Measurements from ENCODE around the gene ANXA4.

The ANXA4 gene

DNA sequence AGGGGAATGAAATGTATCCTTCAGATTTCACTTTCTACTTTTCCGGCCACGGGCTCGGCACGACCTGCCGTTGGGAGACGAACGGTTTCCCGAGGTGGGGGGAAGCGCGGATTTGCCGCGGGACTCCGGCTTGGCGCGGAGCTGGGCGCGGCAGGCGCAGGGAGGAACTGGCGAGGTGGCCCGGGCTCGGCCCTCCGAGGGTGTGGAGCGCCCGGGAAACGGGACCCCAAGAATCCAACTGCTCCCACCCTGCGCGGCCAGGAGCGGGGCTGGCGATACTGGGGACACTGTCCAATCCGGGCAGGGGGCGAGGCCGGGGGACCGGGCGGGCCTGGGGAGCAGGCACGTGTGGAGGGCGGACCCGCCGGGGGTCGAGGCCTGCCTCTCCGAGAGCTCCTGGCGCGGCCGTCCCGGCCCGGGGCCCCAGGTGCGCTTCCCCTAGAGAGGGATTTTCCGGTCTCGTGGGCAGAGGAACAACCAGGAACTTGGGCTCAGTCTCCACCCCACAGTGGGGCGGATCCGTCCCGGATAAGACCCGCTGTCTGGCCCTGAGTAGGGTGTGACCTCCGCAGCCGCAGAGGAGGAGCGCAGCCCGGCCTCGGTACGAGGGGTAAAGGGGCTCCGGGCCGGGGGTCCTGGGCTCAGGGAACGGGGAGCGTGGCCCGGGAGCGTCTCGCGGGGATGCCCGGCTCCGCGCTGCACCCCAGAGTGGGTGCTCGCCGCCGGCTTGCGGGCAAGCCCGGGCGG is at the start of gene ANXA4:
TSS of gene ANXA4 (plus strand) at position 560 of the 747 bp plus-strand sequence. CDS start 39,432 bp downstream, outside the sequence.
- DNase-seq = peak; percentile 22

DNA sequence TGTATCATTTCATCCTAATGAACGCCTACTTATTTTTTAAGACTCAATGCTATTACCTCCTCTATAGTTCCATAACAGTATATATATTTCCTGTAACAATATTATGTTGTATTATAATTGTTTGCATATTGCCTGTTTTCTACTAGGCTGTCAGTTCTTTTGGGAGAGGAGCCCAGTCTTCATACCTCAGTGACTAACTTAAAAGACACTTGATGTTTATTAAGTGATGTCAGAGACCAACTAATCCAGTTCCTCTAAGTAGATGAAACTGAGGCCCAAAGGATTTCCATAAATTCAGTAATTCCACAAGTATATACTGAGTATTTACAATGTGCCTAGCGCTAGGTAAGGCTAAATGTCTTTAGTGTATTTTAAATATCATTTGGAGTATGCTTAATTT is 49.5 kb upstream of the ANXA4 start:
- no peak for DNase-seq

DNA sequence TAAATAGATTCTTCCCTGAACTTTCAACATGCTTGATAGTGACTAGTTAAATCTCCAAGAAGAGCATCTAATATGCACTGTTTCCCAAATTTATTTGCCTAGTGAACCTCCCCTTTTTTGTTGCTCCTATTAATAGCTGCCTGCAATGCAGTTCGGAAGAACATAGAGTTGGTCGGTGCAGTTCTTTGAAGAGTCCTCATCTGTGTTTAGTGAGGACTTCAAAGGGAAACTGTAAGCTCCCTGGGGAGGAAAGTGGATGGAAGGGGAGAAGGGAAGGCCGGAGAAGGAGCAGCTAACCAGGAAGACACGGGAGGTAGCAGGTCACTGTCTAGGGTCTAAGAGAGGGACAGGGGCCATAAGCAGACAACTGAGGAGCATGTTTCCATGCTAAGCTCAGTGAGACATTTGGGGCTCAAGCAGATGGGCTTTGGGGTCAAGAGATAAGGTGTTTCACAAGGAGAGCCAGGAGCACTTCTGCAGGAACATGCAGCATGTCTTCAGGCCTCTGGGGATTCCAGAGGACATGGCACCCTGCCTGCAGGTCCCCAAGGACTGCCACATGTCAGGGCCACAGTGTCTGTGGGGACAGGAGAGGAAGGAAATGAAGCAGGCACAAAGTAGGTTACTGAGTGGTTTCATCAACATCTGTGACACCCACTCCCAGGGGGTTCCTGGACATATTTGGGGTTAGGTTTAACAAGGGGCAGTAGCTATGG is 48.7 kb upstream of the ANXA4 start:
- no peak for DNase-seq

- no peak for DNase-seq
Observed at GRCh38 chr2:69693775-69694450, 48.0 kb upstream of the ANXA4 start.

DNA sequence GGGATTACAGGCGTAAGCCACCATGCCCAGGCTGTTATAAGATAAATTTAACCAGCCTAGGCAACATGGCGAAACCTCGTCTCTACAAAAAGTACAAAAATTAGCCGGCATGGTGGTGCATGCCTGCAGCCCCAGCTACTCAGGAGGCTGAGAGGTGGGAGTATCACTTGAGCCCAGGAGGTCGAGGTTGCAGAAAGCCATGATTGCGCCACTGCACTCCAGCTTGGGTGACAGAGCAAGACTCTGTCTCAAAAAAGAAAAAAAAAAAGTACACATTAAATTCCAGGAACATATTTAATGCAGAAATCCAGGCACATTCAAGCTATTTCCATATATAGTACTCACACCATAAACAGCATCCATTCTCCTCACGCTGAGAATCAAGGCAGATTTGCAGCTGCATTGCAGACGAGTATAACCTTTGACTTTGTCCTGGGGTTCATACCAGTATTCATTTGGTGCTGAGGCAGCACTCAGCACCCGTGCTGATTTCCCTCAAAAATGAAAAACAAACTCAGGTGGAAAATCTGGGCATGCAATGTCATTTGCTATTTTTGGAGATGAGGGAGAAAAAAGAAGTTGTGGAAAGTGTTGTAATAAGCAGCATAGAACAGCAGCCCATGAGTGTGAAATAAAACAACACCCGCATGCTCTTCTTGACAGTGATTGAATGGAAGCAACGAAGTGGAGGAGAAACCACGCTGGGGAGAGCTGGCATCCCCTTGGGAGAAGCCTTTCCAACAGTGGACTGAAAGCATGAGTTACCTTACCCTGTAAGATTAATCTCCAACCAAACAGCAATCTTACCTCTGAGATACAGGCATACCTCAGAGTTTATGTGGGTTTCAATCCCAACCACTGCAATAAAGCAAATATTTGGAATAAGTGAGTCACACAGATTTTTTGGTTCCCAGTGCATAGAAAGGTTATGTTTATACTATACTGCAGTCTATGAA is 46.8 kb upstream of the ANXA4 start:
- DNase-seq = no peak

- DNase-seq = no peak
Observed at GRCh38 chr2:69695850-69696216, 46.1 kb upstream of the ANXA4 start.

GRCh38 chr2:69700381-69700780 is 41.6 kb upstream of the ANXA4 start:
- no peak for DNase-seq

DNA sequence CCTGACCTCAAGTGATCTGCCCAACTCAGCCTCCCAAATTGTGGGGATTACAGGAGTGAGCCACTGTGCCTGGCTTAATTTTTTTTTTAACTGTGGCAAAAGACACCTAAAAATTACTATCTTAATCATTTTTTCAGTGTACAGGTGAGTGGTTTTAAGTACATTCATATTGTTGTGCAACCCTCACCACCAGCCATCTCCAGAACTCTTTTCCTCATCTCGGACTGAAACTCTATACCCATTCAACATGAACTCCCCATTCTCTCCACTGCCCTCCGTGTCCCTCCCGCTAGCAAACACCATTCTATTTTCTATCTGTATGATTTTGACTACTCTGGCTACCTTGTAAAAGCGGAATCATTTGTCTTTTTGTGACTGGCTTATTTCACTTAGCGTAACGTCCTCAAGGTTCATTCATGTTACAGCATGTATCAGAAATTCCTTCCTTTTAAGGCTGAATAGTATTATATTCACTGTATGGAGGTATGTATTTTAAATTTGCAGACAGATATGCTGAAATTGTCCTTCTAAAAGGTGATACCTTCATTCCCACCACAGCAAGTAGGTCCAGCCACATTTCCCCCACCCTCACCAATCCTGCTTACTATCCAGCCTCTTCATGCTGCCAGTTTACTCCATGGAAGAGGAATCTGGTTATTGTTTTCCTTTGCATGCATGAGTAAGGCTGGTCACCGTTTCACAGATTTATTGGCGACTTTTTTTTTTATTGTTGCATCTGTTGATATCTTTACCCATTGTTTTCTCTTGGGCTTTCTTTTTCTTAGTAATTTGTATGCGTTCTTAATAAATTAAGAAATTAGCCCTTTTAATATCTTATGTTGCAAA is 40.6 kb upstream of the ANXA4 start:
- DNase-seq = no peak

DNA sequence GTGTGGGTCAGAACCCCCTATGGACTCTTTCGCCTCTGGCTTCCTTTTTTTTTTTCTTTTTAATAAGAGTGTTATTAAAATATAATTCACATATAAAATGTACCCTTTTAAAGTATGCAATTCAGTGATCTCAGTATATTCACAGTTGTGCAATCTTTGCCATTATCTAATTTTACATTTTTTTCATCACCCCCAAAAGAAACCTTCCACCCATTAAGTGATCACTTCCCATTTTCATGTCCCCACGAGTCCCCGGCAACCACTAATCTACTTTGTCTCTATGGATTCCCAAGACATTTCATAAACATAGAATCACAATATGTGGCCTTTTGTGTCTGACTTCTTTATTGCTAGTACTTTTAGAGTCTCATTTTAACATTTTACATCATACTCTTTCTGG is 38.7 kb upstream of the ANXA4 start:
- no peak for DNase-seq

DNA sequence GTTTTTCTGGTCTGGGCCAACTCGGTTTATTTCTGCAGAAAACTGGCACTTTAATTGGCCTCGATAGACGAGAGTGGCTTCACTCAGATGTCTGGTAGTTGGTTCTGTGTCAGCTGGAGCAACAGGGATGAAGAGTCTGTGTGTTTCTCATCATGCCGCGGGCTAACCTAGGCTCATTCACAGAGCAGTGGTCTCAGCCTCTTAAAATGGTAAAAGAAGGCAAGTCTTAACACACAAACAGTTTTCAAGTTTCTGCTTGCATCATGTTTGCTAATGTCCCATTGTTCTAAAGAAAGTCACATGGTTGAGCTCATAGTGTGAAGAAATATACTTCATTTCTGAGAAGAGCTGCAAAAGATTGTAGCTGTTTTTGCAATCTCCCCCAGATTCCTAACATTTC is 37.5 kb upstream of the ANXA4 start:
- no peak for DNase-seq

DNA sequence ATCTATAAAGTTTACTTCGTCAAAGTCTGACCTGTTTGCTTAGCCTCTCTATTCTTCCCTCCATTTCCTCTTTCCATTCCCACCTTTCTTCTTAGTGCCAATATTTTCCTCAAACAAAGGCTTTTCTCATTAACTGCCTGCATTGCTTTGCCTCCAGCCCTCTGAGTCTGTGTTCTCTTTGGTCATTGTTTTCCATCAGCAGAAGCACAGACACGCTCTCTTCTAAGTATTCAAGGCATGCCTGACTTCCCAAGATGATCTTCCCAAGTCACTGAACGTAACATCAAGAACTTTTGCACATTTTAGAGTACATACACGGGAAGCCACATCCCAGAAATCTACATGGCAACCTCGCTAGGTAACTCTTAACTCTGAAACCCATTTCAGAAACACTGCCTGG is 32.6 kb upstream of the ANXA4 start:
- DNase-seq = no peak

GRCh38 chr2:69711971-69712370 is 30.0 kb upstream of the ANXA4 start:
- no peak for DNase-seq

- no peak for DNase-seq
Observed at GRCh38 chr2:69714024-69714423, 27.9 kb upstream of the ANXA4 start.

DNA sequence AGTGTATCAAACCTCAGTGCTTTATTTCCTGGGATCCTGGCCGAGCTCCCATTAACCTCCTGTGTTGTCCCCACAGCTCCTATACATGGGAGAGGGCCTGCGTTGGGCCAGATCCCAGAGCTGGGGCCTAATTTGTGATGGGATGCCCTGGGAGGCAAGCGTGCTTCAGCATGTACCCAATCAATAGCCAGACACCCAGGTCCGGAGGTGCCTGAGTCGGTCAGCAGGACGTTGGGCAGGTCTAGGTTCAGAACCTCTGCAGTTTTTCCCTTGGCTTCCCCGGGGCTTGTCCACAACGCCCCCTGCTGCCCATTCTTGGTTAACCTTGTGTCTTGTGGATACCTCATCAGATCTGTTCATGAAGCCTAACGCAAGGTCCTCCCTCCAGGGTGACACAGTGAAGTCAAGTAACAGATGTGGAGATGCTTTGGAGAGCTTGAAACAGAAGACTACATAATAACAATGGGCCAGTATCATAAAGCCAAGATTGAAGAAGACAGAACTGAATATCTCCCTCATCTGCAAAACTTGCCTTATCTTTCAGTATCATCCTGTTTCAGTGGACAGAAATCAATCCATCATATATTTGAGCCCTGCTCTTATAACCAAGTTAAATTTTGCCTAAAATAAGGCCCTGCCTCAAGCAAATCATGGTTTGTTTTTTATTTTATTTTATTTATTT is 27.3 kb upstream of the ANXA4 start:
- DNase-seq = peak; percentile 66

DNA sequence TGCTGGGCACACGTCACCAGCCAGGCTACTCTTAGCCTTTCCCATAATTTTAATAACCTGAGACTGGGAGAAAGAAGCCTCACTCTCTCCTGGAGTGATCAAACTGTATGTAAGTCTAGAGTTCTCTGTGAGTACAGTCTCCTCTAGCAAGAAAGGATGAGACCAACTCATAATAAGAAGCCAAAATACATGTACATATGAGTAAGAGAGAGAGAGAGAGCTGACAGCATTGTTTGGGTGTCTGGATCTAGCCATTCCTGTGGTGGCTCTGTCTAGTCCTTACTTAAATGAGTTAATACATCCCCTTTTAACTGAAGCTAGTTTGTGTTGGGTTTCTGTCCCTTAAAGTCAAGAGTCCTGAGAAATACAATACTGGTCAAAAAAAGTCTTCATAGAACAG is 26.0 kb upstream of the ANXA4 start:
- DNase-seq = no peak

DNA sequence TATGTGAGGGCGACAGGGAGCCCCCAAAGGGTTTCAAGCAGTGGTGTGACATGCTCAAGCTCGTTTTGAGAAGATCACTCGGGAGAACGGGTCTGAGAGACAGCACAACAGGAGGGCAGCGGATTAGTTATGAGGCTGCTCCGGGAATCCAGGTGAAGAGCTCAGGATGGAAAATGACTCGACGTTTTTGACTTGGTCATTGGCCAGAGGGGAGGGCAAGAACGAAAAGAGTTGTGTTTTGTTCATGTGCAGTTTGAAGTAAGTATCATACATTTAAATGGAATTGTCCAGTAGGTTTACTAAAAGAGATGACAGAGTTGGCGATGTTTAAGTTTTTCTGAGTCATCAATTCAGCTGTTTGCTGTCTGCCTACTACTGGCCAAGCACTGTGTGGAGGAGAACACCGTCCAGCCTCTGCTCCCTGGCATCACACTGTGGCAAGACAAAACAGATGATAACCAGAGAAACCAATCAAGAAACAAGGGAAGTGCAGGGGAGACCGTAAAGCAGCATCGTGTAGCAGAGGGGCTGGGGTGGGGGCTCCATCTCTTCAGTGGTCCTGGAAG is 25.3 kb upstream of the ANXA4 start:
- no peak for DNase-seq

- DNase-seq = no peak
Observed at GRCh38 chr2:69717186-69717585, 24.7 kb upstream of the ANXA4 start.

DNA sequence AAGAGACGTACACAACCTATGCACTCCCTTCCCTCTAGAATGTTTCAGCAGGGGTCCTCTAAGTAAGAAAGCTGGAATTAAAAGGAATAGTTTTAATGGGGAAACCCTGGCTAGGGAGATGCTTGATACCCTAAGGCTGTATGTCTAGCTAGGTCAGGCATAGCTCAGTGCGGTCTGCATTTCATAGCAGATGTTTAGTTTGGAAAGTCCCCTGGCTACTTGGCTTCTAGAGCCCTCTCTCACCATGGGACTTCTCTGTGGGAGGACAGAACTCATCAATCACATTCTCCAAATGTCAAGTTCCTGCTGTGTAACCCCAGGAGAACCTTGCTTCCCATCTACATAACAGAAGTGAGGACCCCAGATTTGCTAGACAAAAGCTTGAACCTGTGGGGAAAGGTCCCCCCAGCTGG is 24.1 kb upstream of the ANXA4 start:
- DNase-seq = no peak

GRCh38 chr2:69718338-69718965 is 23.5 kb upstream of the ANXA4 start:
- DNase-seq = no peak

GRCh38 chr2:69720404-69720803 is 21.5 kb upstream of the ANXA4 start:
- DNase-seq = no peak

Measured in DMS 273 treated with DMSO at 0.1 percent for 48 hours (cell line).